GM21367 (cell line): ENCODE measurements around the gene SYTL3.
"Not testable (repeated sequence)": the region's sequence is repeated elsewhere in the genome, so short reads cannot be mapped to it uniquely, and the experiment has no call there.

ENCODE experiments used
- ATAC-seq: cut with Tn5 transposase; IDR thresholded peaks from one replicate; pipeline ENCODE4 v1.9.1; 2021; ENCODE audit not compliant: unreplicated experiment

Gene SYTL3

DNA sequence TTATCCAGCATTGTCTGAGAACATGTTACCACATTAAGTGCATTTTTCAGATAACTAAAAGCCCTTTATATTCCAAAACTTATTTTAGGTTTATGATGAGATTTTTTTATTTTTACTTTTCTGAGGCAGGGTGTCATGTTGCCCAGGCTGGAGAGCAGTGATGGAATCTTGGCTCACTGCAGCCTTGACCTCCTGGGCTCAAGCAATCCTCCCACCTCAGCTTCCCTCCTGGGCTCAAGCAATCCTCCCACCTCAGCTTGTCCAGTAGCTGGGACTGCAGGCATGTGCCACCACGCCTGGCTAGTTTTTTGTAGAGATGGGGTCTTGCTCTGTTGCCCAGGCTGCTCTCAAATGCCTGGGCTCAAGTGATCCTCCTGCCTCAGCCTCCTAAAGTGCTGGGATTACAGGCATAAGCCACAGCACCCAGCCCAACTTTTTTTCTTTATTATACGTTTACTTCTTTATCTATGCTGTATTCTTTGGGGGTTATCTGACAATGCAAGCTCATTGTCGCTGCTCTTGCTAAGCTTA is 11.5 kb upstream of the SYTL3 start:
- no peak for ATAC-seq

- no peak for ATAC-seq
These were observed 10.8 kb upstream of the SYTL3 start for GRCh38 chr6:158639056-158639455.

GRCh38 chr6:158640519-158640918 is 9.3 kb upstream of the SYTL3 start:
- no peak for ATAC-seq

DNA sequence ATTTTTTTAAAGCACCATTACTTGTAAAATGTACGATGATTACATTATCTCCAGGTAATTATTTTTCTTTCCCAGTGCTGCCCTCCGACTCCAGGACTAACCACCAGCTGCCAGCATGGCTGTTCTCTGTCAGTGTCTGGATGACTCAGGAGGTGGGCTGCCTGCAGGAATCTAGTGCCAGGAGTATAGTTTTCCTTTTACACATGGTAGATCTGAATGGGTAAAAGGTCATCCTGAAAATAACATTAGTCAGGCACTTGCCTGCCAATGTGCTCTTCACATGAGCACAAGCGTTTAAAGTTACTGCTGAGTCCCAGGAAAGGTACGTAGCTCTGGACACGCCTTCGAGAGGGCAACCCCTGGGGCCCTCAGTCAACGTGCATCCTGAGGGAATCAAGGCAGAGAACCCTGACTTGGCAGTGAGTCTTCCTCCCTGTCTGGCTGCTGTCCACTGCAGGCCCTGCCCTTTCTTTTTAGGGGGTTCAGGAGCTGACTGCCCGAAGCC is 7.7 kb upstream of the SYTL3 start:
- no peak for ATAC-seq

- peak; percentile 2 for ATAC-seq
These were observed 6.0 kb upstream of the SYTL3 start for GRCh38 chr6:158643836-158644230.

DNA sequence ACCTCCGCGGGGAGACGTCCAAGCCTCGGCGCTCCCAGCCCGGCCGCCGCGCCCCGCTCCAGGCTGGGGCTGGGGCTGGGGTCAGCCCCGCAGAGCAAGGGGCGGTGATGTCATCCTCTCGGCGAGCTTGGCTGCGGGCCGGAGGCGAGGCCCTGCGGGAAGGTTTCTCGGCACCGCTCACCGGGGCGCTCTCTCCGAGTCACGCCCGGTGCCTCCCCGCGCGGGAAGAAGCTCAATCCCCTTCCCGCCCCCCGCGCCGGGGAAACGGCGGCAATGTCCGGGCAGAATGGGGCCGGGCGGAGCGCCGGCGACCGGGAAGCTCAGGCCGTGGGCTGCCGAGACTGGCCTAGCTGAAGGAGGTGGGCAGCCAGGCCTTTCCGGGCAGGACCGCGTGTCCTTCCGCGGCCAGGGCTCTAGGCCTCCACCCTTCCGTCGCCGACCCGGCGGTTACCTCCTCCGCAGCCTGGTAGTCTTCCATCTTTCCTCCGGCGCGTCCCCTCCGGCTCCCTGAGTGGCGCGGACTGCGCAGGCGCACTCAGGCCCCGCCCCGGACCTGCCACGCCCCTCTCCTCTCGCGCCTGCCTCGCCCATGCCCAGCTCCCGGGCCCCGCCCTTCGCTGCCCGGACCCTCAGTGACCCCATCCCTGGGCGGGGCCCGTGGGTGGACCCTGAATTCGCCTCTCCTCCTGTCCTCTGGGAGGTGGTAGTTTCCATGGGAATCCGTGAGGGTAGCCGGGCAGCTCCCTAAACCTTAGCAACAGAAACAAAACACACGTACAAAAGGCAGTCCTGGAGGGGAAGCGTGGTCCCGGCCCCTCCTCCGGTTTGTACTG is 5.4 kb upstream of the SYTL3 start, which contains the start of gene DYNLT1:
Gene DYNLT1, minus strand, starts transcription at position 513 of the 833 bp plus-strand sequence. Its CDS starts 35 bp downstream, at position 478.
- ATAC-seq = peak; percentile 44

GRCh38 chr6:158645064-158646022 is 4.5 kb upstream of the SYTL3 start:
- ATAC-seq = peak; percentile 26

DNA sequence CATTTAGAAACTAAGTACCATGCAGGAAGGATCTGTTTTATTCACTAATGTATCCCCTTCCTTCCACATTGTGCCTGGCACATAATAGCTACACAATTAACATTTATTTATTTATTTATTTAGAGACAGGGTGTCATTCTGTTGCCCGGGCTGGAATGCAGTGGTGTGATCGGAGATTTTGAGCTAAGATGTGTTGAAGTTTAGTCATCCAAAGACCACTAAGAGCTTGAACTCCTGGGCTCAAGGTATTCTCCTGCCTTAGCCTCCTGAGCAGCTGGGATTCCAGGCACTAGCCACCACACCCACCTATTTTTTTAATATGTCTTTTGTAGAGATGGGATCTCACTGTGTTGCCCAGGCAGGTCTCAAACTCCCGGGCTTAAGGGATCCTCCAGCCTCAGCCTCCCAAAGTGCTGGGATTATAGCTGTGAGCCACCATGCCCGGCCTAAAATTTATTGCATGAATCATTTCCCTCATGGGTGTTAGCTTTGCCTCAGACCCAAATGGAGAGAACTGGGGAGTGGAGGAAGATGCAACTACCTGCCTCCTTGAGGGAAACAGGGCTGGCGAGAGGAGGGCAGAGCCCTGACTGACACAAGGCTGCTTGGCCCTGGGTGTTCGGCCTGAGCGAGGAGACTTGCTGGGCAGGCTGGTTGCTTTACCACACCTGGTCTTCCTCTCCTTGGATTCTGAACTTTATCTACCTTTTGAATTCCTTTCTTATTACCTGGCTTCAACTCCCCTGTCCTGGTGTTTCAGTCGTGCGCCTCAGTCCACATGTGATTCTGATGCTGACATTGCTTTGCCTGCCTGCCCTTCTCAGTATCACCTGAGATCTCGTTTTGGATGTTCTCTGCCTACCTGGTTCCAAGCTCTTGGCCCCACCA is 3.6 kb upstream of the SYTL3 start:
- ATAC-seq = no peak

DNA sequence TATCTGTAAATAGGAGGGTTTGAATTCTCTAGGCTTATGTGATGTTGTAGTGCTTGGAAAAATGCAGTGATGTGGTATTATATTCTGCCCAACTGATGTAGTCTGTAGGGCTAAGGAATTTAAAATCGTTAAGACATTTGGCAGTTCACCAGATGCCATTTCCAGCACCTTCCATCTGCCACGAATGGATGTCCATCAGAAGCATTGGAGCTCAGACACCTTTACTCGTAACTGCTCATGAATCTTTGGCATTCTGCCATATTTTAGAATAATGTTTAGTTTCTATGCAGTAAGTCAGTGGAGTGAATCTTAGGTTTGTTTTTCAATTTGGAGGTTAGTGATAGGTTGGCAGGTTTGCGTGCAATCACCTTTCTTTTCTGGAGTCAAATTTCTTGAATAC is 2.4 kb upstream of the SYTL3 start:
- no peak for ATAC-seq

GRCh38 chr6:158648682-158649131 is 1.1 kb upstream of the SYTL3 start:
- ATAC-seq = peak; percentile 20

- not testable (repeated sequence) for ATAC-seq
These were observed 2.3 kb downstream of the SYTL3 start for GRCh38 chr6:158651981-158652737.

GRCh38 chr6:158653577-158654354 is 3.9 kb downstream of the SYTL3 start:
- ATAC-seq = peak; percentile 45

DNA sequence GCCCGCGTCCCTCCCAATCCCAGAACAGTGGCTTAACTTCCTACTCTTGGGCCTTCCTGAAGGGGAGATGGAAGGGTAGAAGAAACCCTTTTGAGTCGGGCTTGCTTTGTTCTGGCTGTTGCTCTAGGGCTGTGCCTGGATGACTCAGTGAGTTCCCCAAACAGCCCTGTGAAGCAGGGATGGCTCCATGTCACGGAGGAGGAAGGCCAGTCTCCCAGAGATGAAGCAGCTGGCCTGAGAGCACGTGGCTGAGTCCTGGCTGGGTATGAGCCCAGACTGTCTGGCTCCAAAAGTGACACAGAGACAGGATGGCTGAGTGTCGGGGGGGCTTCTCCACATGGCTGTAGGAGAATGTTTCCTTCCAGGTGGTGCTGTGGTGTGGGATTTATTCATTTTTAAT is 4.6 kb downstream of the SYTL3 start:
- ATAC-seq = no peak

DNA sequence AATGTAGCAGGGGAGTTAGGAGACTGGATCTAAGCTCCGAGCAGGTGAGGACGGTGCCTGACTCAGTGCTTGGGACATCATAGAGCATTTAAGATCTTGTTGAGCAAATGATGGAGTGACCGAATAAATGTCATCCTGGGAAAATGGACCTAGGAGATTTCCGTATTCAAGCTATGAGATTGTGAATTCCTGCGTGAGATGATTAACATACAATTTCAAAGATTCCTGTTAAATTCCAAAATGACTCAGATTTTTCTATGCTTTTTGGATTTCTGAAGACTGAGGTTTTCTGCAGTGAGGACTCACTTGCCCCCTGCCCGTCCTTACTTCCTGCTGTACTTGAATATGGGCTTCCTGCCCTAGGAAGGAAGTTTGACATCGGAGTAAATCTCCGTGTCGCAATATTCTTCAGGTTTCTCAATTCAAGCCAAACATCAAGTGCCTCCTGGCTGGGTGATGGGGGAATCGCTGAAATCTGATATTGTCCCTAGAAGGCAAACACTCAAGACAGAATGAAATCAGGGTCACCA is 5.2 kb downstream of the SYTL3 start:
- no peak for ATAC-seq

GRCh38 chr6:158655569-158656450 is 6.0 kb downstream of the SYTL3 start:
- no peak for ATAC-seq

DNA sequence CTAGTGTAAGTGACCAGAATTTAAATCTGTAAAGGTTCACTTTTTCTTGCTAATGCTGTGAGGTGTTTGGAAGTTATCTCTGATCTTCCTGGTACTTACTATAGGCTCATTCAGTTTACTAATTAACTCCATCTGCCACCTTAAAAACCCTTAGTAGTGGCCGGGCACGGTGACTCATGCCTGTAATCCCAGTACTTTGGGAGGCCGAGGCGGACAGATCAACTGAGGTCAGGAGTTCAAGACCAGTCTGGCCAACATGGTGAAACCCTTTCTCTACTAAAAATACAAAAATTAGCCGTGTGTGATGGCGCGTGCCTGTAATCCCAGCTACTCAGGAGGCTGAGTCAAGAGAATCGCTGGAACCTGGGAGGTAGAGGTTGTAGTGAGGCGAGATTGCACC is 7.1 kb downstream of the SYTL3 start:
- ATAC-seq = not testable (repeated sequence)

GRCh38 chr6:158660333-158660754 is 10.5 kb downstream of the SYTL3 start:
- ATAC-seq = no peak
